Measurements from ENCODE around the gene TNFAIP8L2.

DNA sequence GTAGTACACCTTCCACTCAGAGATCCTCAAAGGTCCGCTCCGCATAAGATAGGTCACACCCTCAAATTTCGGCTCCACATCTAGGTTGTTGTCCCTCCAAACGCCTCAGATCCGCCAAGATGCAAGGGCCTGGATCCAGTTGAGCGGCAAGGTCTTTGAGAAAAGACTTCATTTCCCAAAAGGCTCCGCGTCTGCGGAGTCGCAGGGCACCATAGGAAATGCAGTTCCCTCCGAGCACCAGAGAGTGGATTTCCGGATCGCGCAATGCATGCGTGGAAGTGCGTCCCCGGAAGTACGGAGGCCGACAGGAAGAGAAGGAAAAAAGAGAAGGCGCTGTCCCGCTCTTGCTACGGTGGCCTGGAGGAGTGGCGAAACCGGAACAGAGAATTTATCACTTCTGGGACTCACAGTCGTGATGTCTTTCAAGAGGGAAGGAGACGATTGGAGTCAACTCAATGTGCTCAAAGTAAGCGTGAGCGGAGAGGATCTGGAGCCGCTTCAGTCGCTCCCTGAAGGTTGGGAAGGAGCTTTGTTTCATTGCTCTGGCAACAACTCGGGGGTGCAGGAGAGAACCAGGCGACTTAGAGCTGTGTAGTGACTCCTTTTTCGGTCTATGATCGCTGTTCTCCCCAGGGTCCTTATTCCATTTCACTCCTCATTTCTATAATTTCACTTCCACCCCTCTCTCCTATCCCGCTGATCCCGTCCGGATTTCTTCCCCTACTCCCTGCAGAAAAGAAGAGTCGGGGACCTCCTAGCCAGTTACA, 9.5 kb downstream of the TNFAIP8L2 start, which contains the start of the genes LYSMD1 and SCNM1:
- TF ChIP-seq POLR2A (IDR thresholded peaks at IDR 0.05; ENCODE audit: borderline replicate concordance, extremely low read depth, insufficient read depth, insufficient read length) = peak; percentile 69
- TF ChIP-seq EZH2 (IDR thresholded peaks at IDR 0.05) = no peak
- TF ChIP-seq ZBTB33 (IDR thresholded peaks at IDR 0.05; ENCODE audit: extremely low read depth, insufficient replicate concordance, low read length) = peak; percentile 89
- TF ChIP-seq POLR2AphosphoS5 (IDR thresholded peaks at IDR 0.05; ENCODE audit: low read depth, low read length) = peak; percentile 84
- TF ChIP-seq CEBPB (IDR thresholded peaks at IDR 0.05; ENCODE audit: low read depth) = peak; percentile 24; the same call in 1 of the 2 replicates
- TF ChIP-seq, protein P1, sequence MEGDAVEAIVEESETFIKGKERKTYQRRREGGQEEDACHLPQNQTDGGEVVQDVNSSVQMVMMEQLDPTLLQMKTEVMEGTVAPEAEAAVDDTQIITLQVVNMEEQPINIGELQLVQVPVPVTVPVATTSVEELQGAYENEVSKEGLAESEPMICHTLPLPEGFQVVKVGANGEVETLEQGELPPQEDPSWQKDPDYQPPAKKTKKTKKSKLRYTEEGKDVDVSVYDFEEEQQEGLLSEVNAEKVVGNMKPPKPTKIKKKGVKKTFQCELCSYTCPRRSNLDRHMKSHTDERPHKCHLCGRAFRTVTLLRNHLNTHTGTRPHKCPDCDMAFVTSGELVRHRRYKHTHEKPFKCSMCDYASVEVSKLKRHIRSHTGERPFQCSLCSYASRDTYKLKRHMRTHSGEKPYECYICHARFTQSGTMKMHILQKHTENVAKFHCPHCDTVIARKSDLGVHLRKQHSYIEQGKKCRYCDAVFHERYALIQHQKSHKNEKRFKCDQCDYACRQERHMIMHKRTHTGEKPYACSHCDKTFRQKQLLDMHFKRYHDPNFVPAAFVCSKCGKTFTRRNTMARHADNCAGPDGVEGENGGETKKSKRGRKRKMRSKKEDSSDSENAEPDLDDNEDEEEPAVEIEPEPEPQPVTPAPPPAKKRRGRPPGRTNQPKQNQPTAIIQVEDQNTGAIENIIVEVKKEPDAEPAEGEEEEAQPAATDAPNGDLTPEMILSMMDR (IDR thresholded peaks at IDR 0.05 in 2 of 3, conservative IDR thresholded peaks at IDR 0.05 in 1 of 3; ENCODE audit: borderline replicate concordance in 1 of 3, insufficient read depth in 1 of 3, low read depth in 2 of 3, low read length in 2 of 3) = no peak
- TF ChIP-seq RAD21 (IDR thresholded peaks at IDR 0.05; ENCODE audit: low read depth) = no peak
- peak; percentile 63 for TF ChIP-seq SRF (IDR thresholded peaks at IDR 0.05; ENCODE audit: low read depth)
- no peak for TF ChIP-seq REST (IDR thresholded peaks at IDR 0.05; ENCODE audit: low read depth)
- TF ChIP-seq, protein P2, sequence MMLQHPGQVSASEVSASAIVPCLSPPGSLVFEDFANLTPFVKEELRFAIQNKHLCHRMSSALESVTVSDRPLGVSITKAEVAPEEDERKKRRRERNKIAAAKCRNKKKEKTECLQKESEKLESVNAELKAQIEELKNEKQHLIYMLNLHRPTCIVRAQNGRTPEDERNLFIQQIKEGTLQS (IDR thresholded peaks at IDR 0.05) = no peak
- TF ChIP-seq YY1 (IDR thresholded peaks at IDR 0.05; ENCODE audit: extremely low read depth, insufficient replicate concordance, low read depth, low read length) = peak; percentile 87
- no peak for TF ChIP-seq EZH2phosphoT487 (IDR thresholded peaks at IDR 0.05; ENCODE audit: borderline replicate concordance)
- peak; percentile 94 for TF ChIP-seq SP1 (IDR thresholded peaks at IDR 0.05; ENCODE audit: low read depth)
- TF ChIP-seq ZNF274 (IDR thresholded peaks at IDR 0.05; ENCODE audit: low read depth, low read length) = no peak
